Fibroblast of villous mesenchyme (primary cell): Measurements from ENCODE around the gene CYP26C1. TPM values are rescaled to one million over a fixed set of nuclear protein-coding genes. Genes with fewer than 3 reads are reported as not detected.

Experiments
- DNase-seq: peaks from one replicate; pipeline ENCODE4 v3.0.0-alpha.2; 2010; ENCODE audit warnings: low read depth
- H3K4me3 ChIP-seq: 2 replicates; pipeline ENCODE4 v1.5.1; 2011; ENCODE audit warnings: low read depth, mild to moderate bottlenecking, low read length
- CTCF ChIP-seq: IDR thresholded peaks from 2 replicates; pipeline ENCODE4 v1.5.1; 2012; ENCODE audit warnings: low read depth, mild to moderate bottlenecking, low read length; ENCODE audit not compliant: insufficient read depth
- total RNA-seq: library from RNA; depleted of rRNA; stranded (reverse); fragments of >200 nt; gene quantifications from 2 replicates; pipeline ENCODE4 v1.2.3, GENCODE V29; 2012

CYP26C1 gene
- total RNA-seq, 1 donor: not detected

GRCh38 chr10:93087846-93088245 is 27.2 kb downstream of the CYP26C1 start:
- DNase-seq: no peak
- no peak for TF ChIP-seq CTCF
- H3K4me3 ChIP-seq: no peak overlapping the region

GRCh38 chr10:93088466-93088865 is 27.9 kb downstream of the CYP26C1 start:
- DNase-seq: no peak
- no peak for TF ChIP-seq CTCF
- no peak overlapping the region for H3K4me3 ChIP-seq

- no peak for DNase-seq
- TF ChIP-seq CTCF: no peak
- H3K4me3 ChIP-seq: no peak overlapping the region
Observed at GRCh38 chr10:93090619-93091018, 30.0 kb downstream of the CYP26C1 start.

- TF ChIP-seq CTCF: no peak
- no peak for DNase-seq
- H3K4me3 ChIP-seq: no peak overlapping the region
Observed at GRCh38 chr10:93091960-93092359, 31.4 kb downstream of the CYP26C1 start.

GRCh38 chr10:93095225-93095624 is 34.6 kb downstream of the CYP26C1 start:
- no peak for TF ChIP-seq CTCF
- no peak for DNase-seq

GRCh38 chr10:93096901-93097300 is 36.3 kb downstream of the CYP26C1 start:
- no peak overlapping the region for H3K4me3 ChIP-seq
- no peak for DNase-seq
- TF ChIP-seq CTCF: no peak

More at GRCh38 chr10:93095225-93095624, 34.6 kb downstream of the CYP26C1 start:
- no peak overlapping the region for H3K4me3 ChIP-seq

GRCh38 chr10:93097386-93097785 is 36.8 kb downstream of the CYP26C1 start:
- no peak for DNase-seq
- H3K4me3 ChIP-seq: no peak overlapping the region
- no peak for TF ChIP-seq CTCF
